Measurements from ENCODE around the gene ANKS1A.
"Not testable (repeated sequence)": the region's sequence is repeated elsewhere in the genome, so short reads cannot be mapped to it uniquely, and the experiment has no call there.

Gene ANKS1A

GRCh38 chr6:35128042-35128441, 239.0 kb downstream of the ANKS1A start:
- no peaks in the 10 kb centered on the region for H3K9me2 ChIP-seq (replicated peaks; ENCODE audit: low read depth, low read length)
- H3K79me2 ChIP-seq (ENCODE audit: insufficient read depth, low read length), result no peaks in the 10 kb centered on the region
- H3K4me3 ChIP-seq (ENCODE audit: low read length, poor library complexity, severe bottlenecking), result no peak overlapping the region
- H3K9ac ChIP-seq (ENCODE audit: low read depth, low read length, poor library complexity, severe bottlenecking), result no peak overlapping the region
- H3F3A ChIP-seq (ENCODE audit: low read depth), result no peaks in the 10 kb centered on the region
- H3K4me1 ChIP-seq (ENCODE audit: insufficient read depth, low read length, poor library complexity, severe bottlenecking), result no peaks in the 10 kb centered on the region
- H3K36me3 ChIP-seq (ENCODE audit: insufficient read depth, low read length), result no peaks in the 10 kb centered on the region
- no peaks in the 10 kb centered on the region for H4K20me1 ChIP-seq (ENCODE audit: insufficient read depth, low read length, poor library complexity, severe bottlenecking)
- TF ChIP-seq, protein P1, sequence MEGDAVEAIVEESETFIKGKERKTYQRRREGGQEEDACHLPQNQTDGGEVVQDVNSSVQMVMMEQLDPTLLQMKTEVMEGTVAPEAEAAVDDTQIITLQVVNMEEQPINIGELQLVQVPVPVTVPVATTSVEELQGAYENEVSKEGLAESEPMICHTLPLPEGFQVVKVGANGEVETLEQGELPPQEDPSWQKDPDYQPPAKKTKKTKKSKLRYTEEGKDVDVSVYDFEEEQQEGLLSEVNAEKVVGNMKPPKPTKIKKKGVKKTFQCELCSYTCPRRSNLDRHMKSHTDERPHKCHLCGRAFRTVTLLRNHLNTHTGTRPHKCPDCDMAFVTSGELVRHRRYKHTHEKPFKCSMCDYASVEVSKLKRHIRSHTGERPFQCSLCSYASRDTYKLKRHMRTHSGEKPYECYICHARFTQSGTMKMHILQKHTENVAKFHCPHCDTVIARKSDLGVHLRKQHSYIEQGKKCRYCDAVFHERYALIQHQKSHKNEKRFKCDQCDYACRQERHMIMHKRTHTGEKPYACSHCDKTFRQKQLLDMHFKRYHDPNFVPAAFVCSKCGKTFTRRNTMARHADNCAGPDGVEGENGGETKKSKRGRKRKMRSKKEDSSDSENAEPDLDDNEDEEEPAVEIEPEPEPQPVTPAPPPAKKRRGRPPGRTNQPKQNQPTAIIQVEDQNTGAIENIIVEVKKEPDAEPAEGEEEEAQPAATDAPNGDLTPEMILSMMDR (conservative IDR thresholded peaks at IDR 0.05; ENCODE audit: low read length), result no peak
- no peak for TF ChIP-seq EZH2phosphoT487 (IDR thresholded peaks at IDR 0.05; ENCODE audit: borderline replicate concordance)
- H2AFZ ChIP-seq (ENCODE audit: low read length), result no peak overlapping the region
- H3K27me3 ChIP-seq (ENCODE audit: insufficient read depth, low read length, poor library complexity, severe bottlenecking), result no peaks in the 10 kb centered on the region
- no peak overlapping the region for H3K4me2 ChIP-seq (ENCODE audit: low read depth, low read length, poor library complexity, severe bottlenecking)
- no peaks in the 10 kb centered on the region for H3K9me3 ChIP-seq (ENCODE audit: insufficient read depth, low read depth, low read length)

DNA sequence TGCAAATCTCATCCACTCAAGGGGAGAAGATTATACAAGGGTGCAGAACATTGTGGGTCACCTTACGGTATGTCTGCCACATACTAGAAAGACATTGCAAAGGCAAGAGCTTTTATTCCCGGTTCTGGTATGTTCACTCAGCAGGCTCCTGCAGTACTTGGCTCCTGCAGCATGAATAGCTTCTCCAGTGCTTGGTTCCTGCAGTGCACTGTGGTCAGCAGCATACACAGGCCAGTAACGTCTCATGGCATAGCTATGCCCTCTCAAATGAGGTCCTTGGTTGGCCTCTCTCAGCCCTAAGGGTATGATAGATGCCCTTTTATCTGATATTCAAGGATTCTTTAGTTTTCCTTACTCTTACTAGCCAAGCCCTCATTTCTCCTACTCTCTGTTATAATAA, 239.4 kb downstream of the ANKS1A start:
- no peak overlapping the region for H3K4me2 ChIP-seq (ENCODE audit: low read depth, low read length, poor library complexity, severe bottlenecking)
- no peaks in the 10 kb centered on the region for H4K20me1 ChIP-seq (ENCODE audit: insufficient read depth, low read length, poor library complexity, severe bottlenecking)
- no peaks in the 10 kb centered on the region for H3F3A ChIP-seq (ENCODE audit: low read depth)
- no peak overlapping the region for H2AFZ ChIP-seq (ENCODE audit: low read length)
- no peaks in the 10 kb centered on the region for H3K9me2 ChIP-seq (replicated peaks; ENCODE audit: low read depth, low read length)
- no peak for TF ChIP-seq EZH2phosphoT487 (IDR thresholded peaks at IDR 0.05; ENCODE audit: borderline replicate concordance)
- TF ChIP-seq, protein P1 (conservative IDR thresholded peaks at IDR 0.05; ENCODE audit: low read length), result no peak
- no peaks in the 10 kb centered on the region for H3K36me3 ChIP-seq (ENCODE audit: insufficient read depth, low read length)
- H3K4me1 ChIP-seq (ENCODE audit: insufficient read depth, low read length, poor library complexity, severe bottlenecking), result no peaks in the 10 kb centered on the region
- no peaks in the 10 kb centered on the region for H3K27me3 ChIP-seq (ENCODE audit: insufficient read depth, low read length, poor library complexity, severe bottlenecking)
- H3K4me3 ChIP-seq (ENCODE audit: low read length, poor library complexity, severe bottlenecking), result no peak overlapping the region
- no peaks in the 10 kb centered on the region for H3K9me3 ChIP-seq (ENCODE audit: insufficient read depth, low read depth, low read length)
- no peaks in the 10 kb centered on the region for H3K79me2 ChIP-seq (ENCODE audit: insufficient read depth, low read length)
- H3K9ac ChIP-seq (ENCODE audit: low read depth, low read length, poor library complexity, severe bottlenecking), result no peak overlapping the region

GRCh38 chr6:35136185-35136584, 247.1 kb downstream of the ANKS1A start:
- Histone ChIP-seq H4K20me1 (ENCODE audit: insufficient read depth, low read length, poor library complexity, severe bottlenecking) (no peaks in the 10 kb centered on the region), H3K27me3 (ENCODE audit: insufficient read depth, low read length, poor library complexity, severe bottlenecking) (no peaks in the 10 kb centered on the region), H3K4me2 (ENCODE audit: low read depth, low read length, poor library complexity, severe bottlenecking) (no peak overlapping the region), H3K9me2 (replicated peaks; ENCODE audit: low read depth, low read length) (no peaks in the 10 kb centered on the region), H3K9ac (ENCODE audit: low read depth, low read length, poor library complexity, severe bottlenecking) (no peak overlapping the region), H3K9me3 (ENCODE audit: insufficient read depth, low read depth, low read length) (no peaks in the 10 kb centered on the region), H3K4me1 (ENCODE audit: insufficient read depth, low read length, poor library complexity, severe bottlenecking) (no peaks in the 10 kb centered on the region), H2AFZ (ENCODE audit: low read length) (peak overlapping the region; percentile 22), H3K4me3 (ENCODE audit: low read length, poor library complexity, severe bottlenecking) (no peak overlapping the region), H3K36me3 (ENCODE audit: insufficient read depth, low read length) (no peaks in the 10 kb centered on the region), H3K79me2 (ENCODE audit: insufficient read depth, low read length) (no peaks in the 10 kb centered on the region), H3F3A (ENCODE audit: low read depth) (no peaks in the 10 kb centered on the region)
- TF ChIP-seq EZH2phosphoT487 (IDR thresholded peaks at IDR 0.05; ENCODE audit: borderline replicate concordance), result no peak
- TF ChIP-seq, protein P1 (conservative IDR thresholded peaks at IDR 0.05; ENCODE audit: low read length), result no peak

DNA sequence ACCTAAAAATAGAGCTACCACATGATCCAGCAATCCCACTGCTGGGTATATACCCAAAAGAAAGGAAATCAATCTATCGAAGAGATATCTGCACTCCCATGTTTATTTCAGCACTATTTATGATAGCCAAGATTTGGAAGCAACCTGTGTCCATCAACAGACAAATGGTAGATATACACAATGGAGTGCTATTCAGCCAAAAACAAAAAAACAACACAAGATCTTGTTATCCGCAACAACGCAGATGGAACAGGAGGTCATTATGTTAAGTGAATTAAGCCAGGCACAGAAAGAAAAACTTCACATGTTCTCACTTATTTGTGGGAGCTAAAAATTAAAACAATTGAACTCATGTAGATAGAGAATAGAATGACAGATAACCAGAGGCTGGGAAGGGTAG, 249.1 kb downstream of the ANKS1A start:
- H2AFZ ChIP-seq (ENCODE audit: low read length); H3K9me3 ChIP-seq (ENCODE audit: insufficient read depth, low read depth, low read length); H3K9me2 ChIP-seq (replicated peaks; ENCODE audit: low read depth, low read length); H3K79me2 ChIP-seq (ENCODE audit: insufficient read depth, low read length); H3K4me3 ChIP-seq (ENCODE audit: low read length, poor library complexity, severe bottlenecking); H3K4me2 ChIP-seq (ENCODE audit: low read depth, low read length, poor library complexity, severe bottlenecking); H3K9ac ChIP-seq (ENCODE audit: low read depth, low read length, poor library complexity, severe bottlenecking); H3K4me1 ChIP-seq (ENCODE audit: insufficient read depth, low read length, poor library complexity, severe bottlenecking); H3F3A ChIP-seq (ENCODE audit: low read depth); H3K27me3 ChIP-seq (ENCODE audit: insufficient read depth, low read length, poor library complexity, severe bottlenecking); H4K20me1 ChIP-seq (ENCODE audit: insufficient read depth, low read length, poor library complexity, severe bottlenecking); H3K36me3 ChIP-seq (ENCODE audit: insufficient read depth, low read length): not testable (repeated sequence)

Data from Loucy (cell line).